GM08714 (cell line): ENCODE measurements around the gene PARP3.
A peak's percentile ranks its signal among the peaks of the same experiment; 100 is the strongest.
"Not testable (repeated sequence)": the region's sequence is repeated elsewhere in the genome, so short reads cannot be mapped to it uniquely, and the experiment has no call there.

Experiments
- H3K4me3 ChIP-seq: fragments of 200-500 bp; sonication (Bioruptor generic); 2 replicates; pipeline ENCODE4 v1.5.1; 2014; ENCODE audit warnings: mild to moderate bottlenecking, low read length, inconsistent platforms
- ZNF274 ChIP-seq: IDR thresholded peaks from 2 replicates; pipeline ENCODE4 v1.6.1; 2012; ENCODE audit warnings: mild to moderate bottlenecking, low read depth, low read length

The PARP3 gene

DNA sequence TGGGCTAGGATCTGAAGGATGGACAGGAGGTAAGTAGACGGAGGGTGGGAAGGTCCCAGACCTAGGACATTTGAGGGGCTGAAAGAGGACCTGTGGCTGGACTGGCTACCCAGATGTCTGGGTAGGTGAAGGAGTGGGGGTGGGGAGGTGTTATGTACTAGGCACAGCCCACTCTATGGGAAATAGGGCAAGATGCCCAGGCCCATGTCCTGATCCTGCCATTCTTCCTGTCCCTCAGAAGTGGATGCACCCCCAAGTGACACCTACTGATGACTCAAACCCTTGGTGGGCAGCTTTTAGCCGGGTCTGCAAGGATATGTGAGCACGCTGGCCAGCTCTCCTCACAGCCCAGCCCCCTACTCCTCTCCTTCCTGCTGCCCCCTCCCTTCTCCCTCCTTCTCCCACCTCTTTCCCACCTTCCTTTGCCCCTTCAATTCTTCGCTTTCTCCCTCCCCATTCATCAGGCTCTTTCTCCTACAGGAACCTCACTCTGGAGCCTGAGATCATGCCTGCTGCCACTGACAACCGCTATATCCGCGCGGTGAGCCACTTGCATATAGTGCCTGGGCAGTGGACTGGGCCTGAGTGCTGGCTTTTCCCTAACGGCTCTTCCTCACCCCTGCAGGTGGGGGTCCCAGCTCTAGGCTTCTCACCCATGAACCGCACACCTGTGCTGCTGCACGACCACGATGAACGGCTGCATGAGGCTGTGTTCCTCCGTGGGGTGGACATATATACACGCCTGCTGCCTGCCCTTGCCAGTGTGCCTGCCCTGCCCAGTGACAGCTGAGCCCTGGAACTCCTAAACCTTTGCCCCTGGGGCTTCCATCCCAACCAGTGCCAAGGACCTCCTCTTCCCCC, 46.4 kb downstream of the PARP3 start:
- no peak for TF ChIP-seq ZNF274
- H3K4me3 ChIP-seq = no peak overlapping the region

DNA sequence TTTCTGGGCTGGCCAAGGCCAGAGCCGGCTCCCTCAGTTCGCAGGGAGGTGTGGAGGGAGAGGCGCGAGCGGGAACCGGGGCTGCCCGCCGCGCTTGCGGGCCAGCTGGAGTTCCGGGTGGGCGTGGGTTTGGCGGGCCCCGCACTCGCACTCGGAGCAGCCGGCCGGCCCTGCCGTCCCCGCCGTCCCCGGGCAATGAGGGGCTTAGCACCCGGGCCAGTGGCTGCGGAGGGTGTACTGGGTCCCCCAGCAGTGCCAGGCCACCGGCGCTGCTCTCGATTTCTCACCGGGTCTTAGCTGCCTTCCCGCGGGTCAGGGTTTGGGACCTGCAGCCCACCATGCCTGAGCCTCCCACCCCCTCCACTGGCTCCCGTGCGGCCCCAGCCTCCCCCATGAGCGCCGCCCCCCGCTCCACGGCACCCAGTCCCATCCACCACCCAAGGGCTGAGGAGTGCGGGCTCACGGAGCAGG, 48.4 kb downstream of the PARP3 start:
- H3K4me3 ChIP-seq = not testable (repeated sequence)

GRCh38 chr3:51992017-51992682, 50.0 kb downstream of the PARP3 start:
- no peak overlapping the region for H3K4me3 ChIP-seq
- TF ChIP-seq ZNF274 = no peak

- H3K4me3 ChIP-seq = not testable (repeated sequence)
Observed at GRCh38 chr3:51993657-51994056, 51.5 kb downstream of the PARP3 start.

GRCh38 chr3:51994530-51994929, 52.4 kb downstream of the PARP3 start:
- TF ChIP-seq ZNF274 = no peak
- peak overlapping the region; percentile 80 for H3K4me3 ChIP-seq

DNA sequence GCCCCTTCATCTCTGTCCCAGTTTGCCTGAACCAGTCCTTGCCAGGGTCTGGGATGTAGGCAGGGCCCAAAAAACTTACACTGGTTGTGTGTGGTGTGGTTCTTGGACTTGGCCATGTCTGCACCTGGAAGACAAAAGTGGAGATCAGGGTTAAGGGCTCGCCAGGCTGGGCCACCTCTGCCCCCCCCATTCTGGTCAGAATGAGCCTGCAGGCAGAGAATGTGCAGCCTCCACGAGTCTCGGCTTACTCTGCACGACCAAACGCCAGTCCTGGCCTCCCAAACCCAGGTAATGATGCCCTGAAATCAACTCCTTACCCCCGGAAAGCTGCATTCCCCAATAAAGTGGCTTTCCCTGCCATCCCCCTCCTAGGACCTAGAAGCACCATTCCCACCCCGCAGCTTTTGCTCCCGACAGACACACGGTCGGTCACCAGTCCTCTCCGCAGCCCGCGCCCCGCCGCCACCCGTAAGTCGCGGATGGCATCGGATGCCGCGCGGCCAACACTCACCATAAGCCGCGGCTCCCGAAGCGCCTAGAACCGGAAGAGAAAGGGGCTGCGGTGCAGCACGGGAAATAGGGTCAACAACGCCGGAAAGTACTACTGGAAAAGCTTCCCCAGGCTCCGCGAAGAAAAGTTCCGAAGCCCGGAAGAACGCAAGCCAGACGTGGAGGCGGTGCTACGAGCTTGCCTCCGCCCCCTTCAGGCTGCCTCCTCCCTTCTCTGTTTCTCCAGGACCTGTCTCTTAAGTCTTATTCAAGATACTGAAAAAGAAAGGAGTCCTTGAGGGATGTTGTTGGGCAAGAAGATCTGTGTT, 53.4 kb downstream of the PARP3 start, which contains the start of gene RPL29:
RPL29 (minus strand) TSS at position 550 of the 818 bp plus-strand sequence; CDS start at position 116, 434 bp downstream.
- H3K4me3 ChIP-seq = peak within 1 kb of the TSS; percentile 80
- TF ChIP-seq ZNF274 = no peak

DNA sequence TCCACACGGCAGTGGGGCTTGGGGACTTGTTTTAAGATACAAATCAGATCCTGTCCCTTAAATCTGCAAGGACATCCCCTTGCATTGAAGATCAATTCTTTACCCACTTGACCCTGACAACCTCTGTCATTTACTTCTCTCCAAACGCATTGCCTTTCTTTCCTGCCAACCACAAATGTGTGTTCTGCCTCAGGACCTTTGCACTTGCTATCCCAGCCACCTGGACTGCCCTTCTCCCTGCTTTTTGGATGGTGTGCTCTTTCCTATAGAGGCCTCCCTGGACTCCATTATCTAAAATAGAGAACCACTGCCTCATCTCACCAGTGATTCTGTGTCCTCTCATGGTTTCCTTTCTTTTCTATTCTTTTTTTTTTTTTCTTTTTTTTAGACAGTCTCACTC, 55.0 kb downstream of the PARP3 start:
- no peak for TF ChIP-seq ZNF274
- H3K4me3 ChIP-seq = no peak overlapping the region

- H3K4me3 ChIP-seq = no peak overlapping the region
- no peak for TF ChIP-seq ZNF274
Observed at GRCh38 chr3:51997935-51998596, 55.9 kb downstream of the PARP3 start.
